Vagina (tissue), 2 donors: ENCODE measurements around the gene TTC28. TPM values are rescaled to one million over a fixed set of nuclear protein-coding genes. Genes with fewer than 3 reads are reported as not detected.

Experiments
- DNase-seq, 2 donors: peaks; one replicate each; pipeline ENCODE4 v3.0.0-alpha.2; 2017; ENCODE audit errors: extremely low spot score in 2 of 2
- H3K27ac ChIP-seq: fragments of 200-600 bp; sonication (generic); one replicate; pipeline ENCODE4 v1.5.1; 2019
- H3K27me3 ChIP-seq: fragments of 200-600 bp; sonication (generic); one replicate; pipeline ENCODE4 v1.5.1; 2019
- H3K36me3 ChIP-seq, 2 donors: fragments of 200-600 bp; sonication (generic); one replicate each; pipeline ENCODE4 v1.5.1; 2017 to 2019
- H3K4me1 ChIP-seq: fragments of 200-600 bp; sonication (generic); one replicate; pipeline ENCODE4 v1.5.1; 2019
- H3K4me3 ChIP-seq, 2 donors: fragments of 200-600 bp; sonication (generic); 1 replicate in 1 of 2; 2 replicates in 1 of 2; pipeline ENCODE4 v1.5.1; 2016 to 2019
- H3K9me3 ChIP-seq: fragments of 200-600 bp; sonication (generic); one replicate; pipeline ENCODE4 v1.5.1; 2019
- POLR2A ChIP-seq, 2 donors: fragments of 450-650 bp; IDR thresholded peaks; one replicate each; pipeline ENCODE4 v1.6.1; 2017; ENCODE audit warnings: antibody characterized with exemption in 2 of 2, mild to moderate bottlenecking in 2 of 2, moderate library complexity in 2 of 2
- POLR2AphosphoS5 ChIP-seq, 2 donors: sonication (generic); formaldehyde crosslinking; IDR thresholded peaks; one replicate each; pipeline ENCODE4 v1.9.0; 2017; ENCODE audit warnings: antibody characterized with exemption in 2 of 2, mild to moderate bottlenecking in 2 of 2, low read depth in 1 of 2; ENCODE audit not compliant: insufficient read depth in 1 of 2
- intact Hi-C: fragments of 100-400 bp; cut with DNase I; formaldehyde crosslinking; loops from one replicate; pipeline ENCODE4 v1.15.1; 2023
- total RNA-seq: library from RNA; depleted of rRNA; stranded (reverse); fragments of >200 nt; gene quantifications from one replicate; pipeline ENCODE4 v1.2.3, GENCODE V29; 2016
- TF ChIP-seq, protein P1 (sequence below), 3 experiments: fragments of 450-650 bp in 2 of 3; fragments of 200-600 bp in 1 of 3; sonication (generic) in 1 of 3; IDR thresholded peaks; one replicate each; pipeline ENCODE4 v1.5.1; 2017 to 2019; ENCODE audit warnings: antibody characterized with exemption in 3 of 3, mild to moderate bottlenecking in 2 of 3, moderate library complexity in 2 of 3

Gene TTC28
- total RNA-seq, 1 donor from 2014 or later, result 41.7 TPM

DNA sequence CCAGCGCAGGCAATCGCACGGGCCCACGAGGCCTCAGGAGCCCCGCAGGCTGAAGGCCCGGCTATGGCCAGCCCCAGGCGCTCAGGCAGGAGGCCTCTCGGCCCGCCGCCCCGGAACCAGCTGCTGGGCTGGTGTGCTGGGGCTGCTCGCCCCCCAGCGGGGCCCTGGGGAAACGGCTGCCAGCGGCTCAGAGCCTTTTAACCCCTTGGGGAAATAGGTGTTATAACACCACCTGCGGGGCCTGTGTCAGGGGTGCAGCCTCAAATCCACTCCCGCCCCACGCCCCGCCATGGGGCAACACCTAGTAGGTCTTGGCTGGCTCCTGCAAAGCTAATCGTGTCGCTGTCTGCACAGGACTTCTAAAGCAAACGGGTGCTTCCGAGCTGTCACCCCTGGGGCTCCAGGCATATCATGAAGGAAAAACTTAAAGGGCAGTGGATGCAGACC is 237.4 kb downstream of the TTC28 start:
- TF ChIP-seq POLR2AphosphoS5 (IDR thresholded peaks at IDR 0.05; ENCODE audit: insufficient read depth in 1 of 2, low read depth in 1 of 2) (peak in 1 of 2 donors; percentile 48), POLR2A (IDR thresholded peaks at IDR 0.05) (no peak)
- TF ChIP-seq, protein P1, sequence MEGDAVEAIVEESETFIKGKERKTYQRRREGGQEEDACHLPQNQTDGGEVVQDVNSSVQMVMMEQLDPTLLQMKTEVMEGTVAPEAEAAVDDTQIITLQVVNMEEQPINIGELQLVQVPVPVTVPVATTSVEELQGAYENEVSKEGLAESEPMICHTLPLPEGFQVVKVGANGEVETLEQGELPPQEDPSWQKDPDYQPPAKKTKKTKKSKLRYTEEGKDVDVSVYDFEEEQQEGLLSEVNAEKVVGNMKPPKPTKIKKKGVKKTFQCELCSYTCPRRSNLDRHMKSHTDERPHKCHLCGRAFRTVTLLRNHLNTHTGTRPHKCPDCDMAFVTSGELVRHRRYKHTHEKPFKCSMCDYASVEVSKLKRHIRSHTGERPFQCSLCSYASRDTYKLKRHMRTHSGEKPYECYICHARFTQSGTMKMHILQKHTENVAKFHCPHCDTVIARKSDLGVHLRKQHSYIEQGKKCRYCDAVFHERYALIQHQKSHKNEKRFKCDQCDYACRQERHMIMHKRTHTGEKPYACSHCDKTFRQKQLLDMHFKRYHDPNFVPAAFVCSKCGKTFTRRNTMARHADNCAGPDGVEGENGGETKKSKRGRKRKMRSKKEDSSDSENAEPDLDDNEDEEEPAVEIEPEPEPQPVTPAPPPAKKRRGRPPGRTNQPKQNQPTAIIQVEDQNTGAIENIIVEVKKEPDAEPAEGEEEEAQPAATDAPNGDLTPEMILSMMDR (IDR thresholded peaks at IDR 0.05), result peak in 2 of 3 experiments; percentile 7 to 39
- peak in 1 of 2 donors; percentile 87 for DNase-seq
- Histone ChIP-seq H3K27me3 (no peaks in the 10 kb centered on the region), H3K4me3 (peak overlapping the region; percentile 50 to 57), H3K4me1 (peaks cover 46% of the 10 kb centered on the region), H3K36me3 (no peaks in the 10 kb centered on the region), H3K9me3 (no peaks in the 10 kb centered on the region), H3K27ac (peak overlapping the region; percentile 72)
- intact Hi-C loops, result no loop called here

DNA sequence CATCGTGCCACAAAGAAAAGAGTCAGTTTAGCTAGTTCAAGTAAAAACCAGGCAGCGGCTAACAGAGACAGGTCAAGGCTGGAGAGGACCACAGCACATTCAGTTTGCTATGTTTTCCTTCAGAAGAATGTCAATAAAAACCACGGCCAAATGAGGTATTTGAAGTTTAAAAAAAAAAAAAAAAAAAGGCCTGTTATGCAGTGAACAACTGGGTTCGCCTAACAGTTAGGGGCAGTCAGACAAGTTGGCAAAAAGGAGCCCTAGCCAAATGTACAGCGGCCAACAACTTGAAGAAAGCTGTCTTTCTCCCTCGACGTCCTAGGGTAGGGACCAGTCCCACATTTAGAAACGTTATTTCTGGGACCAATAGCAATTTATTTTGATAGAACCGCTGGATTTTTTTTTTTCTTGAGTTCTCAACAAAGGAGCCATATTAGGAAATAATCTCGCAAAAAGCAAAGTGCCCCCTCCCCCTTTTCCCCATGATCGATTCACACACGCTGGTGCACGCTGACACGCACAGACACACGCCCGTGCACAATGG is 237.8 kb downstream of the TTC28 start:
- DNase-seq, result no peak
- Histone ChIP-seq H3K27me3 (no peaks in the 10 kb centered on the region), H3K4me3 (peak overlapping the region; percentile 50 to 57), H3K36me3 (no peaks in the 10 kb centered on the region), H3K9me3 (no peaks in the 10 kb centered on the region), H3K27ac (peak overlapping the region; percentile 72), H3K4me1 (peaks cover 49% of the 10 kb centered on the region)
- intact Hi-C loops, result no loop called here
- no peak for TF ChIP-seq POLR2AphosphoS5 (IDR thresholded peaks at IDR 0.05; ENCODE audit: insufficient read depth in 1 of 2, low read depth in 1 of 2)
- TF ChIP-seq, protein P1 (IDR thresholded peaks at IDR 0.05), result no peak
- TF ChIP-seq POLR2A (IDR thresholded peaks at IDR 0.05), result no peak

DNA sequence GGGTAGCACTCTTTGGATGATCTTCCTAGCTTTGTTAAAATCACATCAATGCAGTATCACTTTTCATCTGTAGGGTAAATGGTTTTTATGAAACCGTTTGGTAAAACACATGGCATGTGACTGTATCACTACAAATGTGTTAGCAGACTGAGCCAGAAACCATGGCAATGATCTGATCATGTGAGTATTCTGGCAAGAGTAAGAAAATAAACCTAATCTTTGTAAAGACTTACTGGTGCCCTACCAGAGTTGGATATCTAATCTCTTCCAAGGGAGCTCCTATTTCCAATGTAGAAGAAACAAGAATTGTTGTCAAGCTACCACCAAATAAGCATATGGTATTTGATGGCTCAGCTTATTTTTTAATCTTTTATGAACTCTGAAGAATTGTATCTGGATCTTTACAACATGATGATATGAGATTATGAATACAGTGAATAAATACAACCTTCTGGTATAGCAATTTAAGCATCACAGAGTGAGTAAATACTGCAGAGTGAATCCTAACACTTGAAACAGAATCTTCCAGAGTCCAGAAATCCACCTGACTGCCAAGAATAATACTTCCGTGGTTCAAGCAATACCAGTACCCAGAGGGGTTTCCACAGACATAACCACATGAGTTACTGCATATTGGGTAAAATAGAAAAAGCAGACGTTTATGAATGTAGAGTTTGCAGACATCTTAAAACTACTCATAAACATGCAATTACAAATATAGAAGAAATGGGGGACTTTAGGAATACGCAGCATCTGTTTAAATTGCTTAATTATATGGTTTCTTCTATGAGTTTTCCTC is 238.8 kb downstream of the TTC28 start:
- H3K4me1 ChIP-seq, result peaks cover 55% of the 10 kb centered on the region
- H3K27ac ChIP-seq, result peak overlapping the region; percentile 72
- DNase-seq, result no peak
- TF ChIP-seq, protein P1 (IDR thresholded peaks at IDR 0.05), result no peak
- TF ChIP-seq POLR2AphosphoS5 (IDR thresholded peaks at IDR 0.05; ENCODE audit: insufficient read depth in 1 of 2, low read depth in 1 of 2) (no peak), POLR2A (IDR thresholded peaks at IDR 0.05) (no peak)
- no peaks in the 10 kb centered on the region for H3K9me3 ChIP-seq
- H3K27me3 ChIP-seq, result no peaks in the 10 kb centered on the region
- H3K36me3 ChIP-seq, result no peaks in the 10 kb centered on the region
- intact Hi-C loops, result no loop called here
- H3K4me3 ChIP-seq, result peak overlapping the region in 1 of 2 donors; percentile 50

DNA sequence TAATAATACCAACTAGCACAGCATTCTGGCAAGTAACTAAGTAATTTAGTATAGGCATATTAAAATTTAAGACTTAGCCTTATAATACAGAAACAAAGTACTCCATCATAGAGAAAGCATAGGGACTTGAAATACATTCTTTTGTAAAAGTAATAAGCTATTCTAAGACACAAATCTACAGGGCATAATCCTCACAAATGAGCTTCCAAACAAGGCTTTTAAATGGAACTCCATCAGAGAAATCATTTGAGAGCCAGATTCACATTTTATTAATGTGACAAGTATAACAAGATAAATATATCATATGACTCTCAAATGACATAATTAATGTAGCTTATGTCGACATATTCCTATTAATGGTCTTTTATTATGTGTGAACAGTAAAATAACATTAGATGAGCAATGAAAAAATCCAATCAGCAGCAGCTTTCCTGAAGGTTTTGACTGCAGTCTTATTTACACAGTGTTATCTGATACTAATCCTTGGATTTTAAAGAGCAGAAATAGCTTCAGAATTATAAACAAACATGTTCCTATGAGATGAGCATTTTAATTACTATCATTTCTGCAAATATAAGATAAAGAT is 241.4 kb downstream of the TTC28 start:
- intact Hi-C loops, result no loop called here
- peaks cover 60% of the 10 kb centered on the region for H3K4me1 ChIP-seq
- H3K27me3 ChIP-seq, result no peaks in the 10 kb centered on the region
- no peak for TF ChIP-seq POLR2AphosphoS5 (IDR thresholded peaks at IDR 0.05; ENCODE audit: insufficient read depth in 1 of 2, low read depth in 1 of 2)
- TF ChIP-seq, protein P1 (IDR thresholded peaks at IDR 0.05), result no peak
- DNase-seq, result no peak
- H3K4me3 ChIP-seq, result no peak overlapping the region
- no peaks in the 10 kb centered on the region for H3K36me3 ChIP-seq
- H3K27ac ChIP-seq, result no peak overlapping the region
- H3K9me3 ChIP-seq, result no peaks in the 10 kb centered on the region
